Chondrocyte (in vitro differentiated cells): ENCODE results near the gene NLRP6. TPM values are rescaled to one million over a fixed set of nuclear protein-coding genes. Genes with fewer than 3 reads are reported as not detected.
"Not testable (repeated sequence)": the region's sequence is repeated elsewhere in the genome, so short reads cannot be mapped to it uniquely, and the experiment has no call there.

Source experiments
- DNase-seq: peaks from one replicate; pipeline ENCODE4 v3.0.0; 2021; ENCODE audit warnings: mixed read lengths, low spot score
- H3K27ac Mint-ChIP-seq: one replicate; pipeline ENCODE4 v1.8.0; 2021; ENCODE audit warnings: mild to moderate bottlenecking, moderate library complexity, mixed read lengths; ENCODE audit not compliant: unreplicated experiment
- H3K27me3 Mint-ChIP-seq: 2 replicates; pipeline ENCODE4 v1.8.0; 2021; ENCODE audit warnings: low read depth, mixed read lengths
- H3K36me3 Mint-ChIP-seq: 2 replicates; pipeline ENCODE4 v1.8.0; 2021; ENCODE audit warnings: low read depth, mixed read lengths
- H3K4me1 Mint-ChIP-seq: 2 replicates; pipeline ENCODE4 v1.8.0; 2021; ENCODE audit warnings: low read depth, mild to moderate bottlenecking, mixed read lengths
- H3K4me3 Mint-ChIP-seq: one replicate; pipeline ENCODE4 v1.8.0; 2021; ENCODE audit warnings: mild to moderate bottlenecking, moderate library complexity, mixed read lengths; ENCODE audit not compliant: unreplicated experiment
- H3K9me3 Mint-ChIP-seq: 2 replicates; pipeline ENCODE4 v1.8.0; 2021; ENCODE audit warnings: low read depth, mixed read lengths
- CTCF ChIP-seq: fragments of 200-600 bp; sonication (generic); IDR thresholded peaks from 2 replicates; pipeline ENCODE4 v1.5.0; 2021; ENCODE audit warnings: antibody characterized with exemption, mild to moderate bottlenecking, moderate library complexity
- total RNA-seq: library from RNA; stranded (reverse); gene quantifications from 3 replicates; pipeline ENCODE4 v1.2.1, GENCODE V29; 2021

Gene NLRP6
- total RNA-seq, 1 donor from 2014 or later = not detected

- no peaks in the 10 kb centered on the region for H3K9me3 Mint-ChIP-seq
- no peaks in the 10 kb centered on the region for H3K36me3 Mint-ChIP-seq
- no peak for DNase-seq
- no peak overlapping the region for H3K4me3 Mint-ChIP-seq
- H3K27ac Mint-ChIP-seq = no peak overlapping the region
- peaks cover 7% of the 10 kb centered on the region for H3K4me1 Mint-ChIP-seq
- peaks cover 5% of the 10 kb centered on the region for H3K27me3 Mint-ChIP-seq
- no peak for TF ChIP-seq CTCF
Measured at GRCh38 chr11:283405-284104, 5.3 kb downstream of the NLRP6 start.

- no peaks in the 10 kb centered on the region for H3K9me3 Mint-ChIP-seq
- peaks cover 5% of the 10 kb centered on the region for H3K27me3 Mint-ChIP-seq
- peaks cover 7% of the 10 kb centered on the region for H3K4me1 Mint-ChIP-seq
- H3K4me3 Mint-ChIP-seq = no peak overlapping the region
- DNase-seq = peak; percentile 89
- no peak overlapping the region for H3K27ac Mint-ChIP-seq
- no peak for TF ChIP-seq CTCF
- H3K36me3 Mint-ChIP-seq = no peaks in the 10 kb centered on the region
Measured at GRCh38 chr11:284105-285020, 6.2 kb downstream of the NLRP6 start.

- Mint-ChIP-seq H3K27ac (no peak overlapping the region), H3K9me3 (no peaks in the 10 kb centered on the region)
- peak; percentile 72 for DNase-seq
Measured at GRCh38 chr11:285021-285893, 7.0 kb downstream of the NLRP6 start.

GRCh38 chr11:285894-286220 lies 7.7 kb downstream of the NLRP6 start:
- peaks cover 12% of the 10 kb centered on the region for H3K4me1 Mint-ChIP-seq
- no peak for TF ChIP-seq CTCF
- H3K9me3 Mint-ChIP-seq = no peaks in the 10 kb centered on the region
- H3K27ac Mint-ChIP-seq = no peak overlapping the region
- no peak overlapping the region for H3K4me3 Mint-ChIP-seq
- H3K27me3 Mint-ChIP-seq = peaks cover 5% of the 10 kb centered on the region
- peak; percentile 60 for DNase-seq
- no peaks in the 10 kb centered on the region for H3K36me3 Mint-ChIP-seq

More at GRCh38 chr11:285021-285893, 7.0 kb downstream of the NLRP6 start:
- TF ChIP-seq CTCF = no peak
- peaks cover 5% of the 10 kb centered on the region for H3K27me3 Mint-ChIP-seq
- H3K4me3 Mint-ChIP-seq = no peak overlapping the region
- H3K4me1 Mint-ChIP-seq = peaks cover 11% of the 10 kb centered on the region
- no peaks in the 10 kb centered on the region for H3K36me3 Mint-ChIP-seq

GRCh38 chr11:286977-287820 lies 9.0 kb downstream of the NLRP6 start:
- peaks cover 16% of the 10 kb centered on the region for H3K4me1 Mint-ChIP-seq
- not testable (repeated sequence) for H3K9me3 Mint-ChIP-seq, H3K36me3 Mint-ChIP-seq, H3K27ac Mint-ChIP-seq, H3K27me3 Mint-ChIP-seq
- peak; percentile 42 for DNase-seq
- peak overlapping the region; percentile 48 for H3K4me3 Mint-ChIP-seq
